Activated naive CD4-positive, alpha-beta T cell treated with anti-CD3 and anti-CD28 coated beads for 36 hours (primary cell): ENCODE results near the gene ITGA3. TPM values are rescaled to one million over a fixed set of nuclear protein-coding genes. Genes with fewer than 3 reads are reported as not detected.

ENCODE experiments used
- CTCF ChIA-PET: fragments of 350-600 bp; sonication (Branson Sonifier 250); formaldehyde crosslinking; loops from one replicate; lab custom pipeline; 2021; ENCODE audit warnings: antibody characterized with exemption; lab: Charles Lee
- DNase-seq: peaks from one replicate; pipeline ENCODE4 v3.0.0-alpha.2; 2020
- H3K27ac Mint-ChIP-seq: one replicate; pipeline ENCODE4 v1.8.0; 2021; ENCODE audit warnings: mild to moderate bottlenecking, mixed read lengths
- H3K27me3 Mint-ChIP-seq: one replicate; pipeline ENCODE4 v1.8.0; 2021; ENCODE audit warnings: low read depth, mixed read lengths
- H3K36me3 Mint-ChIP-seq: one replicate; pipeline ENCODE4 v1.8.0; 2021; ENCODE audit warnings: low read depth, mixed read lengths
- H3K4me1 Mint-ChIP-seq: one replicate; pipeline ENCODE4 v1.8.0; 2021; ENCODE audit warnings: low read depth, mixed read lengths
- H3K4me3 Mint-ChIP-seq: one replicate; pipeline ENCODE4 v1.8.0; 2021; ENCODE audit warnings: mild to moderate bottlenecking, moderate library complexity, mixed read lengths
- H3K9me3 Mint-ChIP-seq: one replicate; pipeline ENCODE4 v1.8.0; 2021; ENCODE audit warnings: mixed read lengths
- intact Hi-C: fragments of 100-400 bp; cut with micrococcal nuclease; formaldehyde crosslinking; loops from one replicate; pipeline ENCODE4 v1.15.1; 2023
- total RNA-seq, 2 experiments: library from RNA; stranded (reverse); gene quantifications; one replicate each; pipeline ENCODE4 v1.2.3, GENCODE V29; 2021

ITGA3 gene
- total RNA-seq, 2 experiments from 2014 or later = 17.9 to 19.3 TPM

GRCh38 chr17:50117202-50118051 lies 61.5 kb downstream of the ITGA3 start:
- Mint-ChIP-seq H3K4me3 (peak overlapping the region; percentile 44), H3K36me3 (no peaks in the 10 kb centered on the region), H3K9me3 (no peaks in the 10 kb centered on the region), H3K27ac (no peak overlapping the region), H3K4me1 (peaks cover 7% of the 10 kb centered on the region), H3K27me3 (peaks cover 28% of the 10 kb centered on the region)
- peak; percentile 70 for DNase-seq
- intact Hi-C loops = loop anchor here (2.0 to 5.0 kb wide), 3 partner anchors 33 to 155 kb away; partner anchors contain the start of genes PPP1R9B and TMEM92
- CTCF ChIA-PET = interaction anchor here (0.5 to 6.2 kb wide), 21 partner anchors 9 to 707 kb away, joined by 3 to 29 read pairs (median 4); partner anchors contain the start of genes COL1A1, PDK2 and XYLT2

GRCh38 chr17:50118076-50118827 lies 62.3 kb downstream of the ITGA3 start:
- Mint-ChIP-seq H3K36me3 (no peaks in the 10 kb centered on the region), H3K27me3 (peaks cover 30% of the 10 kb centered on the region), H3K9me3 (no peaks in the 10 kb centered on the region), H3K4me3 (no peak overlapping the region), H3K4me1 (peaks cover 7% of the 10 kb centered on the region), H3K27ac (no peak overlapping the region)
- intact Hi-C loops = loop anchor here (5.0 kb wide), 2 partner anchors 59 to 154 kb away; partner anchors contain the start of gene TMEM92
- DNase-seq = no peak
- CTCF ChIA-PET = interaction anchor here (0.5 to 6.2 kb wide), 15 partner anchors 14 to 296 kb away, joined by 3 to 29 read pairs (median 6); no protein-coding TSS in a partner anchor

DNA sequence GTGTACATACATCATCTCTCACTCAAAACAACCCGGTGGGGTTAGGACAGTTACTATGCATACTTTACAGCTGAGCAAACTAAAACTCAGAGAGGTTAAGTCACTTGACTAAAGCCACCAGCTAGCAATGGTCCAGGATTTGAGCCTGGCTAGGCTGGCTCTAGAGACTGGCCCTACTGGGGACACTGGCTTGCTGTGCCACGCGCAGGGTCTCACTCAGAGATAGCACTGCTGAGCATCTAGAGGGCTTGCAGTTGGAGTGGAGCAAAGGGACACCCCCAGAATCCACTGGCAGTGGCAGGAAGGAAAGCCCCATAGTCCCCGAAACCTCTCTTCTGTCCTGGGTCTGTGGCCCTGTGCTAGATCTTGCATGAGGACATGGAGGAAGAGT lies 62.9 kb downstream of the ITGA3 start:
- no peak for DNase-seq

DNA sequence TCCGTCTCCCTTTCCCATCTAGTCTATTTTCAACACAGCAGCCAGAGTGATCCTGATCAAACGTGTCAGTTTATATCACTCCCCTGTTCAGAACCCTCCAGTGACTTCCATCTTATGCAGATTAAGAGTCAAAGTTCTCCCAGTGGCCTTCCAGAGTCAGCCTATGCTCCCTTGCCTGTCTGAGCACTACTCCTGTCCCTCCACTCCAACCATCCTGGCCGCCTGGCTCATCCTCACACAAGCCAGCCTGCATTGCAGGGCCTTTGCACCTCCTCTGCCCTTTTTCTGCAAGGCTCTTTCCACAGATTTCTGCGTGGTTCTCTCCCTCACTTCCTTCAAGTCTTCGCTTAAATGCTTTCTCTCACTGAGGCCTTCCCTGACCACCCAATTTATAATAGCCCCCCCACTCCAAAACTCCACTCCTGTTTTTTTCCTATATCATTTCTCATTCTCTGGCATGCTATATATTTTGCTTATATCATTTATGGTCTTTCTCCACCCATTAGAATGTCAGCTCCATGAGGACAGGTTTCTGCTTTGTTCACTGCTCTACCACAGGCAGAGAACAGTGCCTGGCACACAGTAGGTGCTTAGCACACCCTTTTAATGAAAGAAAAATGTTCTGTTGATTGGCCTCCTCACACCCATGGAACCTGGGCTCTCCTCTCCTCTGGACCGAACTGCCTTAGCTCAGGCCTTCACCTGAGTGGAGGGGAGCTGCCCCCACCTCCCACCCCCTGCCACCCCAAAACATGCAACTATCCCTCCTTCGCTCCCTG lies 64.8 kb downstream of the ITGA3 start:
- CTCF ChIA-PET = interaction anchor here (0.6 to 2.6 kb wide), 3 partner anchors 27 to 132 kb away, joined by 3 to 13 read pairs (median 4); no protein-coding TSS in a partner anchor
- Mint-ChIP-seq H3K27me3 (peaks cover 23% of the 10 kb centered on the region), H3K4me3 (no peak overlapping the region), H3K9me3 (no peaks in the 10 kb centered on the region), H3K27ac (no peak overlapping the region), H3K4me1 (peaks cover 7% of the 10 kb centered on the region), H3K36me3 (no peaks in the 10 kb centered on the region)
- intact Hi-C loops = no loop called here
- DNase-seq = no peak

More for the DNA sequence above, 62.9 kb downstream of the ITGA3 start:
- Mint-ChIP-seq H3K36me3 (no peaks in the 10 kb centered on the region), H3K4me1 (peaks cover 7% of the 10 kb centered on the region), H3K9me3 (no peaks in the 10 kb centered on the region), H3K4me3 (no peak overlapping the region), H3K27me3 (peaks cover 30% of the 10 kb centered on the region), H3K27ac (no peak overlapping the region)
- CTCF ChIA-PET = interaction anchor here (0.6 to 6.2 kb wide), 6 partner anchors 21 to 297 kb away, joined by 3 to 29 read pairs (median 8); no protein-coding TSS in a partner anchor
- intact Hi-C loops = loop anchor here (5.0 kb wide), 2 partner anchors 58 to 153 kb away; partner anchors contain the start of gene TMEM92

- intact Hi-C loops = no loop called here
- CTCF ChIA-PET = interaction anchor here (1.1 to 2.8 kb wide), 5 partner anchors 8 to 116 kb away, joined by 4 to 11 read pairs (median 5); no protein-coding TSS in a partner anchor
- Mint-ChIP-seq H3K36me3 (no peaks in the 10 kb centered on the region), H3K27ac (no peak overlapping the region), H3K9me3 (no peaks in the 10 kb centered on the region), H3K4me3 (no peak overlapping the region), H3K27me3 (peaks cover 11% of the 10 kb centered on the region), H3K4me1 (no peaks in the 10 kb centered on the region)
- no peak for DNase-seq
Observed at GRCh38 chr17:50122945-50123344, 67.0 kb downstream of the ITGA3 start.

DNA sequence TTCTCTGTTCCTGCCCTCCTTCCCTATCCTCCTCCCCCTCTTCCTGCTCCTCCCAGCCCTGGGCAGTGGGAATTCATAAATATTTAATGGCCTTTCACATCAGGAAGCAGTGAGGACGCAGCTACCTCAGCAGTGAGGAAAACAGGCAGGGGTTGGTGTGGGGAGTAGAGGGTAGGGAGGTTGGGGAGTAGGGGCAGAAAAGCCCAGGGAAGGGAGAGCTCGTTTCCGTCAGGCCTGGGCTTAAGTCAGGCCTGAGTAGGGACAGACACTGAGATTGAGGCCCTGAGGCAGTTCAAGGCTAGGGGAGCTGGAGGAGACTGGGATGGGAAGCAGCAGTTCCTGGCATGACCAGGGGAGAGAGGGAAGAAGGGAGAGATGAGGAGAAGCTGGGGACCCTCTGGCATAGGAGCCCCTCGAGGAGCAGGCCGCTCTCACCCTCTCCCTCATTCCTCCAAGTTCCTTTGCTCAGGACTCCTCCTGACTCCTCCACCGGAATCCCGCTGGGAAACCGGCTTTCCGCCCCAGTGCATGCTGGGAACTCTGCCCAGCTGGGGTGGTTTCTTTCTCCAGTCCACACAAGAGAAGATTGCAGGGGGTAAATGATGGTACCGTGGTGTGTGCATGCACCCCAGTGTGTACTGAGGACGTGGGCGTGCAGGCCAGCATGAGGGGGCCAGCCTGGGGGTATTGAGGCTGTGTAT lies 67.9 kb downstream of the ITGA3 start:
- intact Hi-C loops = no loop called here
- Mint-ChIP-seq H3K4me3 (no peak overlapping the region), H3K4me1 (peaks cover 4% of the 10 kb centered on the region), H3K27ac (no peak overlapping the region), H3K9me3 (no peaks in the 10 kb centered on the region), H3K36me3 (no peaks in the 10 kb centered on the region), H3K27me3 (peaks cover 14% of the 10 kb centered on the region)
- CTCF ChIA-PET = interaction anchor here (1.7 to 2.8 kb wide), 3 partner anchors 9 to 29 kb away, joined by 4 to 11 read pairs (median 5); no protein-coding TSS in a partner anchor
- no peak for DNase-seq

DNA sequence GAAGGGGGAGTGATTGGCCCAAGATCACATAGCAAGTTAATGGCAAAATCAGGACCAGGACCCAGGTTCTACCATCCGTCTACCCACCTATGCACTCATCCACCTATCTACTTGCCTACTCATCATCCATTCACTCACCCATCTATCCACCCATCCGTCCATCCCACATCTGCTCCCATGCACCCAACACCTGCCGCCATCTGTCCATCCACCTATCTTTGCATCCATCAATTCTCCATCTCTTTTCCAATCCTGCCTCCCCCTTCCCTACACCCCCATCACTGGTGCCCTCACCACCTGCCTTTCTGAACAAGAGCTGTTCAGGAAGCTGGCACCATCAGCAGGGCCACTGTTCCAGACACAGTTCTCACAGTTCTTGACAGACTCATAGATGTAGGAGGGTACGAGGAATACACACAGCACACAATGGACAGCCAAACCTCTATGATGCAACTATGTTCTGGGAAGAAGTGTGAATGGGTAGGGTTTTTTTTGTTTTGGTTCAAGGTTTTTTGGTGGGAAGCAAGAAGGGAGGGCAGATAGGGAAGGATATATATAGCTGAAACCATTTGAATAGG lies 69.6 kb downstream of the ITGA3 start:
- intact Hi-C loops = no loop called here
- CTCF ChIA-PET = interaction anchor here (0.8 to 1.7 kb wide), 5 partner anchors 9 to 53 kb away, joined by 3 to 5 read pairs (median 4); partner anchors contain the start of gene PDK2
- Mint-ChIP-seq H3K27ac (no peak overlapping the region), H3K27me3 (peaks cover 17% of the 10 kb centered on the region), H3K36me3 (no peaks in the 10 kb centered on the region), H3K4me1 (peaks cover 9% of the 10 kb centered on the region), H3K9me3 (no peaks in the 10 kb centered on the region), H3K4me3 (no peak overlapping the region)
- DNase-seq = no peak

DNA sequence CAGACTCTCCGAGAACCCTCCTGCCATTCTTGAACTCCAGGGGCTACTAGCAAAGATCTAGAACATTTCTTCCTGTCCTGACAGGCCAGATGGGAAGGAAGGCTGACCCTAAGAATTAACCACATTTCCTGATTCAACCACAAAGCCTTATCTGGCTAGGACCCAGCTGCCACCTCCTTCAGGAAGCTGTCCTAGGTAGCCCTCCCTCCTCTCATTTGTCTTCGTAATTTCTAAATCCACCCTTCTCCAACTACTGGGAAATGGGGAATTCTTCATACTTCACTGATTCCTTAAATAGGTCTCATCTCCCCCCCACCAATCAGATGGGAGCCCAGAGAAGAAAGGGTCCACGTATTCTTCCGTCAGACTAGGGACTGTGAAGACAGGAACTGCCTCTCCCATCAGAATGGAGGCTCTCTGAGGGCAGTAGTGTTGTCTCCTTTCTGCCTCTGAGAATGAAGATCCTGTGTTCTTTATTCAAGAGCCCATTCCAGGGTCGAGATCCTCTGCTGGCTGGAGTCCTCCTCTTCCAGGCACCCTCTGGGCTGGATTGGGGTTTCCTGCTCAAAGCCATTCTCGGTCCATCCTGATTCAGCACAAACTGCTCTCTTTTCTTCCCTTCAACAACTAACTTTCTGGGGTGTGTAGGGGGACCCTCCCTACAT lies 71.9 kb downstream of the ITGA3 start:
- DNase-seq = no peak
- H3K27ac Mint-ChIP-seq = no peak overlapping the region
- H3K36me3 Mint-ChIP-seq = peaks cover 5% of the 10 kb centered on the region
- no peaks in the 10 kb centered on the region for H3K9me3 Mint-ChIP-seq
- no peak overlapping the region for H3K4me3 Mint-ChIP-seq
- peaks cover 24% of the 10 kb centered on the region for H3K4me1 Mint-ChIP-seq
- CTCF ChIA-PET = no interaction called here
- intact Hi-C loops = no loop called here
- peaks cover 17% of the 10 kb centered on the region for H3K27me3 Mint-ChIP-seq

GRCh38 chr17:50128441-50129352 lies 72.8 kb downstream of the ITGA3 start:
- Mint-ChIP-seq H3K4me3 (peak overlapping the region; percentile 28), H3K9me3 (no peaks in the 10 kb centered on the region), H3K27me3 (peaks cover 17% of the 10 kb centered on the region), H3K4me1 (peaks cover 24% of the 10 kb centered on the region), H3K36me3 (peaks cover 5% of the 10 kb centered on the region), H3K27ac (no peak overlapping the region)
- no peak for DNase-seq
- intact Hi-C loops = no loop called here
- CTCF ChIA-PET = interaction anchor here (3.1 kb wide), 1 partner anchor 14 kb away, joined by 7 read pairs; no protein-coding TSS in a partner anchor

DNA sequence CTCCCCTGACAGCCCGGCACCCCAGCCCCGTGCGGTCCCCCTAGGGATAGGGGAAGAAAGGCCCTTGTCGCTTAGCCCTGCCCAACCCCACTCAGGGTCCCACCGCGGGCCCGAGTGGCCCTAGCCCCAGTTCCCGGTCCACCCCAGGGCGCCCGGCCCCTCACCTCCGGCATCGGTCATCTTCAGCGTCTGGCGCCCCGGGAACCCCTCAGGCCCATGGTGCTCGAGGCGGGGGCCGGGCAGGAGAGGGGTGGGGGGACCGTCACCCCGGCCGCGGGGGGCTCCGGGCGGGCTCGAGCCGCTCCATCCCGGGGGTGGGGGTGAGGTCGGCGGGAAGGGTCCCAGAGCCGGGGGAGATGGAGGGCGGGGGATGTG lies 73.4 kb downstream of the ITGA3 start:
- Mint-ChIP-seq H3K4me1 (peaks cover 24% of the 10 kb centered on the region), H3K4me3 (peak overlapping the region; percentile 67), H3K27ac (no peak overlapping the region), H3K36me3 (peaks cover 9% of the 10 kb centered on the region), H3K9me3 (no peaks in the 10 kb centered on the region), H3K27me3 (peaks cover 17% of the 10 kb centered on the region)
- no peak for DNase-seq
- intact Hi-C loops = no loop called here
- CTCF ChIA-PET = interaction anchor here (1.4 to 3.1 kb wide), 2 partner anchors 15 to 33 kb away, joined by 3 to 7 read pairs; no protein-coding TSS in a partner anchor
